NB4 (cell line): ENCODE results near the gene OBSL1.

ENCODE experiments used
- CTCF ChIP-seq: IDR thresholded peaks from one replicate; pipeline ENCODE4 v1.5.1; 2012; ENCODE audit warnings: low read depth, low read length
- MYC ChIP-seq: IDR thresholded peaks from 2 replicates; pipeline ENCODE4 v1.6.1; 2011; ENCODE audit warnings: low read depth, low read length
- POLR2A ChIP-seq: IDR thresholded peaks from 2 replicates; pipeline ENCODE4 v1.6.1; 2011; ENCODE audit warnings: mild to moderate bottlenecking; ENCODE audit not compliant: insufficient read length; ENCODE audit errors: extremely low read depth

- no peak for TF ChIP-seq CTCF
- TF ChIP-seq MYC, result no peak
- TF ChIP-seq POLR2A, result no peak
Observed at GRCh38 chr2:219576505-219577388, 5.4 kb upstream of the OBSL1 start.
